ENCODE results near the gene SERGEF.
"Not testable (repeated sequence)": the region's sequence is repeated elsewhere in the genome, so short reads cannot be mapped to it uniquely, and the experiment has no call there.

SERGEF gene

GRCh38 chr11:17906436-17906835 is 106.4 kb downstream of the SERGEF start:
- peak; percentile 70 for DNase-seq (ENCODE audit: low spot score)

- no peak for DNase-seq (ENCODE audit: low spot score)
Measured at GRCh38 chr11:17905477-17905876, 107.4 kb downstream of the SERGEF start.

GRCh38 chr11:17901481-17901880 is 111.4 kb downstream of the SERGEF start:
- DNase-seq (ENCODE audit: low spot score) = no peak

GRCh38 chr11:17898782-17899181 is 114.1 kb downstream of the SERGEF start:
- DNase-seq (ENCODE audit: low spot score) = no peak

GRCh38 chr11:17898071-17898470 is 114.8 kb downstream of the SERGEF start:
- DNase-seq (ENCODE audit: low spot score) = no peak

GRCh38 chr11:17897495-17897894 is 115.4 kb downstream of the SERGEF start:
- no peak for DNase-seq (ENCODE audit: low spot score)

- DNase-seq (ENCODE audit: low spot score) = not testable (repeated sequence)
Measured at GRCh38 chr11:17896496-17897151, 116.2 kb downstream of the SERGEF start.

- no peak for DNase-seq (ENCODE audit: low spot score)
Measured at GRCh38 chr11:17894929-17895658, 117.8 kb downstream of the SERGEF start.

- no peak for DNase-seq (ENCODE audit: low spot score)
Measured at GRCh38 chr11:17892409-17892808, 120.4 kb downstream of the SERGEF start.

GRCh38 chr11:17890325-17890724 is 122.5 kb downstream of the SERGEF start:
- DNase-seq (ENCODE audit: low spot score) = no peak

GRCh38 chr11:17887779-17888178 is 125.1 kb downstream of the SERGEF start:
- DNase-seq (ENCODE audit: low spot score) = no peak

- DNase-seq (ENCODE audit: low spot score) = no peak
Measured at GRCh38 chr11:17883946-17884345, 128.9 kb downstream of the SERGEF start.

- DNase-seq (ENCODE audit: low spot score) = no peak
Measured at GRCh38 chr11:17883057-17883456, 129.8 kb downstream of the SERGEF start.

GRCh38 chr11:17878743-17879142 is 134.1 kb downstream of the SERGEF start:
- no peak for DNase-seq (ENCODE audit: low spot score)

GRCh38 chr11:17877886-17878285 is 135.0 kb downstream of the SERGEF start:
- DNase-seq (ENCODE audit: low spot score) = no peak

GRCh38 chr11:17876827-17877226 is 136.0 kb downstream of the SERGEF start:
- DNase-seq (ENCODE audit: low spot score) = no peak

- DNase-seq (ENCODE audit: low spot score) = no peak
Measured at GRCh38 chr11:17875891-17876290, 137.0 kb downstream of the SERGEF start.

GRCh38 chr11:17873586-17873985 is 139.3 kb downstream of the SERGEF start:
- DNase-seq (ENCODE audit: low spot score) = no peak

GRCh38 chr11:17868398-17868797 is 144.4 kb downstream of the SERGEF start:
- not testable (repeated sequence) for DNase-seq (ENCODE audit: low spot score)

- DNase-seq (ENCODE audit: low spot score) = no peak
Measured at GRCh38 chr11:17867341-17867740, 145.5 kb downstream of the SERGEF start.

GRCh38 chr11:17865765-17866428 is 146.9 kb downstream of the SERGEF start:
- no peak for DNase-seq (ENCODE audit: low spot score)

- no peak for DNase-seq (ENCODE audit: low spot score)
Measured at GRCh38 chr11:17864478-17864941, 148.3 kb downstream of the SERGEF start.
